Suprapubic skin (tissue), 4 donors: ENCODE results near the gene LPAR3. TPM values are rescaled to one million over a fixed set of nuclear protein-coding genes. Genes with fewer than 3 reads are reported as not detected.

Source experiments
- DNase-seq, 2 donors: peaks; one replicate each; pipeline ENCODE4 v3.0.0-alpha.2; 2019; ENCODE audit warnings: low spot score in 2 of 2
- H3K27ac ChIP-seq: fragments of 200-600 bp; sonication (generic); one replicate; pipeline ENCODE4 v1.5.1; 2019
- H3K27me3 ChIP-seq: fragments of 200-600 bp; sonication (generic); one replicate; pipeline ENCODE4 v1.5.1; 2019
- H3K36me3 ChIP-seq: fragments of 200-600 bp; sonication (generic); one replicate; pipeline ENCODE4 v1.5.1; 2019
- H3K4me1 ChIP-seq: fragments of 200-600 bp; sonication (generic); one replicate; pipeline ENCODE4 v1.5.1; 2019
- H3K4me3 ChIP-seq: fragments of 200-600 bp; sonication (generic); one replicate; pipeline ENCODE4 v1.5.1; 2019; ENCODE audit warnings: mild to moderate bottlenecking
- H3K9me3 ChIP-seq: fragments of 200-600 bp; sonication (generic); one replicate; pipeline ENCODE4 v1.5.1; 2019
- EP300 ChIP-seq: sonication (generic); formaldehyde crosslinking; IDR thresholded peaks from one replicate; pipeline ENCODE4 v1.6.1; 2017; ENCODE audit warnings: antibody characterized with exemption
- POLR2A ChIP-seq, 2 donors: fragments of 450-650 bp; IDR thresholded peaks; one replicate each; pipeline ENCODE4 v1.6.1; 2017; ENCODE audit warnings: antibody characterized with exemption in 2 of 2, mild to moderate bottlenecking in 2 of 2, moderate library complexity in 2 of 2
- POLR2AphosphoS5 ChIP-seq, 3 donors: sonication (generic); formaldehyde crosslinking; IDR thresholded peaks; one replicate each; pipeline ENCODE4 v1.6.1; 2017; ENCODE audit warnings: antibody characterized with exemption in 3 of 3
- WGBS: methylation state at CpG from one replicate; pipeline ENCODE4 v1.1.5; 2018; 5-methylcytosine and 5-hydroxymethylcytosine counted together
- total RNA-seq, 4 donors: library from RNA; depleted of rRNA; stranded (reverse); fragments of >200 nt; gene quantifications; one replicate each; pipeline ENCODE4 v1.1.0, GENCODE V29; 2016
- TF ChIP-seq, protein P1 (sequence below), 2 donors: fragments of 200-600 bp in 1 of 2; fragments of 450-650 bp in 1 of 2; sonication (generic) in 1 of 2; IDR thresholded peaks; one replicate each; pipeline ENCODE4 v1.5.1; 2016 to 2019; ENCODE audit warnings: antibody characterized with exemption in 2 of 2, mild to moderate bottlenecking in 1 of 2, moderate library complexity in 1 of 2

Gene LPAR3
- total RNA-seq, 4 donors from 2014 or later = 13.9 to 25.1 (median 17.7) TPM

DNA sequence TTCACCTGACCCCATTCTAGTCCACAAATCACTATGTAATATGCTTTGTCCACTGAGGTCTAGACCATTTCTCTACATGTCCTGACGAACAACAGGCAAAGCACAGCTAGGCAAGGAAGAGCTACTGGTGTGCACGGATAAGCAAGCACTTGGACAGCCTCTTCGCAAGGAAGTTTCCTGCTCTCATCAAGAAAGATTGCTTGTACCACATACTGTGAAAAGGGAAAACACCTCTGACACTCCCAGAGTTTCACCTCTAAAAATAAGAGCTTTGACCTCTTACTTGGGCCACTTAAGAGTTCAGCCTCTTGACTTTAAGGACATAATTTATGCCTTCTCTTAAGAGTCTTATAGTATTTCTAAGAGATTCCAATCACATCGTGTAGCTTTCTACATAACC lies 36.0 kb upstream of the LPAR3 start:
- 72% methylated on average over 4 of the region's 4 CpGs for WGBS
- Histone ChIP-seq H3K27me3 (no peaks in the 10 kb centered on the region), H3K4me1 (no peaks in the 10 kb centered on the region), H3K4me3 (no peak overlapping the region), H3K9me3 (no peaks in the 10 kb centered on the region), H3K27ac (no peak overlapping the region), H3K36me3 (no peaks in the 10 kb centered on the region)
- no peak for DNase-seq
- TF ChIP-seq EP300 (no peak), POLR2A (IDR thresholded peaks at IDR 0.05) (no peak), POLR2AphosphoS5 (IDR thresholded peaks at IDR 0.05) (no peak)
- TF ChIP-seq, protein P1, sequence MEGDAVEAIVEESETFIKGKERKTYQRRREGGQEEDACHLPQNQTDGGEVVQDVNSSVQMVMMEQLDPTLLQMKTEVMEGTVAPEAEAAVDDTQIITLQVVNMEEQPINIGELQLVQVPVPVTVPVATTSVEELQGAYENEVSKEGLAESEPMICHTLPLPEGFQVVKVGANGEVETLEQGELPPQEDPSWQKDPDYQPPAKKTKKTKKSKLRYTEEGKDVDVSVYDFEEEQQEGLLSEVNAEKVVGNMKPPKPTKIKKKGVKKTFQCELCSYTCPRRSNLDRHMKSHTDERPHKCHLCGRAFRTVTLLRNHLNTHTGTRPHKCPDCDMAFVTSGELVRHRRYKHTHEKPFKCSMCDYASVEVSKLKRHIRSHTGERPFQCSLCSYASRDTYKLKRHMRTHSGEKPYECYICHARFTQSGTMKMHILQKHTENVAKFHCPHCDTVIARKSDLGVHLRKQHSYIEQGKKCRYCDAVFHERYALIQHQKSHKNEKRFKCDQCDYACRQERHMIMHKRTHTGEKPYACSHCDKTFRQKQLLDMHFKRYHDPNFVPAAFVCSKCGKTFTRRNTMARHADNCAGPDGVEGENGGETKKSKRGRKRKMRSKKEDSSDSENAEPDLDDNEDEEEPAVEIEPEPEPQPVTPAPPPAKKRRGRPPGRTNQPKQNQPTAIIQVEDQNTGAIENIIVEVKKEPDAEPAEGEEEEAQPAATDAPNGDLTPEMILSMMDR (IDR thresholded peaks at IDR 0.05) = no peak

DNA sequence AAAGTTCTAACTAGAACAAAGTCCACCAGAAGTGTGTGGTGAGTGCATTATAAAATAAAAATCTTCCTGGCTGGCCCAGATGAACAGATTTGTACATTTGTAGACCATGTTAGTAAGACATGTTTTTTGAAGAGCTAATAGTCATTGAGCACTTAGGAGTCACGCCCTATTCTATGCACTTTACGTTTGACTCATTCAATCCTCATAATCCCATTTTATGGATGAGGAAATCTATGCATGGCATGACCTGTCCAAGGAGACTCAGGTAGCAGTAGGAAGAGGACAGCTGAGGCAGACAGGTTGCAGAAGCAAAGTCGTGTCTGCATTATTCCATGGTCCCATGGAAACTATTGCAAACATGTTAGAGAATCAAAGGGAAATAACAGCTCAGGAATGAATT lies 30.3 kb upstream of the LPAR3 start:
- no peak overlapping the region for H3K4me3 ChIP-seq
- no peak for DNase-seq
- no peaks in the 10 kb centered on the region for H3K36me3 ChIP-seq
- WGBS = 76% methylated on average over 3 of the region's 3 CpGs
- H3K9me3 ChIP-seq = no peaks in the 10 kb centered on the region
- H3K27ac ChIP-seq = no peak overlapping the region
- H3K27me3 ChIP-seq = no peaks in the 10 kb centered on the region
- TF ChIP-seq EP300 = no peak
- no peak for TF ChIP-seq POLR2A (IDR thresholded peaks at IDR 0.05)
- TF ChIP-seq POLR2AphosphoS5 (IDR thresholded peaks at IDR 0.05) = no peak
- no peaks in the 10 kb centered on the region for H3K4me1 ChIP-seq

DNA sequence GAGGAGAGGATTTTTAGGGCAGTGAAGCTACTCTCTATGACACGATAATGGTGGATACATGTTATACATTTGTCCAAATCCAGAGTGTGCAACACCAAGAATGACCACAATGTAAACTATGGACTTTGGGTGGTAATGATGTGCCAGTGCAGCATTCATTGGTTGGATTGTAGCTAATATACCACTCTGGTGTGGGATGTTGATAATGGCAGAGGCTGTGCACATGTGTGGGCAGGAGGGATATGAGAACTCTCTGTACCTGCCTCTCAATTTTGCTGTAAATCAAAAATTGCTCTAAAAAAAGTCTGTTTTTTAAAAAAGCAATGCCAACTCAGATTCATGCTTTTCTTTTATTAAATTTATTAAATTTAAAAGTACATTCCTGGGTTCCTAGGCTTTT lies 27.2 kb upstream of the LPAR3 start:
- Histone ChIP-seq H3K36me3 (no peaks in the 10 kb centered on the region), H3K27me3 (no peaks in the 10 kb centered on the region), H3K4me3 (no peak overlapping the region), H3K27ac (no peak overlapping the region), H3K9me3 (no peaks in the 10 kb centered on the region), H3K4me1 (no peaks in the 10 kb centered on the region)
- no peak for DNase-seq
- TF ChIP-seq EP300 (no peak), POLR2A (IDR thresholded peaks at IDR 0.05) (no peak), POLR2AphosphoS5 (IDR thresholded peaks at IDR 0.05) (no peak)
- TF ChIP-seq, protein P1 (IDR thresholded peaks at IDR 0.05) = no peak
- 93% methylated on average over 1 of the region's 1 CpG for WGBS

DNA sequence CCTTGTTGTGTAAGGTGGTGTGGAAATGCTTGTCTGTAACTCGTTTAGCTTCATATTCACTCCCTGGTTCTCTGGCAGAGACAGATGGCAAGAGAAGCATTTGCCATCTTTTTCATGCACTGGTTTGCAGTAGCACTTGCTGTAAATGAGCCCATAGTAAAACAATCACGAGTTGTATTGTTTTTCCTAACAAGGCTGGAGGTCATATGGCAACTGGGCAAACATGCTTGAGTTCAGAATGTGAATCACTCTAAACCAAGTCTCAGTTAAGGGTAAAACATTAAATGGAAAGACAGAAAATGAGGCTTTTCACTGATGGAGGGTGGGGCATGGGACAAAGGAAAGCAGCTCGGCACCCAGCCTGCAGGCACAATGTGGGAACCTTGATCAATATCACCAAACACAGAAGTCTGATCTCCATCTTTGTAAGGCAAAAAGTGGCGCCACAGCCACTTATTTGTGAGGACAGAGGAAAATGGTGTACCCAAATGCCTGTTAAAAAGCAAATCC lies 26.5 kb upstream of the LPAR3 start:
- Histone ChIP-seq H3K36me3 (no peaks in the 10 kb centered on the region), H3K4me1 (no peaks in the 10 kb centered on the region), H3K27ac (no peak overlapping the region), H3K4me3 (no peak overlapping the region), H3K27me3 (no peaks in the 10 kb centered on the region), H3K9me3 (no peaks in the 10 kb centered on the region)
- DNase-seq = no peak
- TF ChIP-seq, protein P1 (IDR thresholded peaks at IDR 0.05) = no peak
- WGBS = 60% methylated on average over 4 of the region's 4 CpGs

DNA sequence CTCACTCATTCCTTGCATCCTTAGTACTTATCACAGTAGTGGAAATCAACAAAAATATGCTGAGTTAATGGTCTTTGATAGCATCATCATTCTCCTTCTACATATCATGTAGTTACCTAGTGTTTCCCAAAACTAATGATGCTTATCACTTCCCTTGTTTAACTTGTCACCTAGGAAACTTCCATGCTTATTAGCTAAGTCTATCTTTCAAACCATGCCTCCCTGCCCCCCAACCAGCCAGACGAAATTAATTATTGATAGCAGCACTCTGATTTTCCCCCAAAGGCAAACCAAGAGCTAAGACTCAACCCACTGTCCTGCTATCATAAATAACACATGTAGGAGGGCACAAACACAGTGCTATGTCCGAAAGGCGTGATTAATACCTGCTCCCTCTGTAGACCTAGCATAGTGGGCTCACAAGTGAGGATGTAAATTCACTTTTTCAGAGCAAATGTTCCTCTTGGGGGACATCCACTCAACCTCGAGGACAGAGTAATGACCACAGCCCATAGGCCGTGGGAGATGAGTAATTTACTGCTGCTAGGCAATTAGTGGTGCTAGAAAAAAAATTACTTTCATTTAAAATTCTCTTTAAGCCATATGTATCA lies 25.8 kb upstream of the LPAR3 start:
- no peak overlapping the region for H3K27ac ChIP-seq
- no peak for DNase-seq
- H3K4me3 ChIP-seq = no peak overlapping the region
- WGBS = 72% methylated on average over 5 of the region's 5 CpGs
- no peaks in the 10 kb centered on the region for H3K9me3 ChIP-seq
- no peaks in the 10 kb centered on the region for H3K27me3 ChIP-seq
- no peaks in the 10 kb centered on the region for H3K36me3 ChIP-seq
- TF ChIP-seq POLR2AphosphoS5 (IDR thresholded peaks at IDR 0.05) (no peak), EP300 (no peak), POLR2A (IDR thresholded peaks at IDR 0.05) (no peak)
- TF ChIP-seq, protein P1 (IDR thresholded peaks at IDR 0.05) = no peak
- no peaks in the 10 kb centered on the region for H3K4me1 ChIP-seq

DNA sequence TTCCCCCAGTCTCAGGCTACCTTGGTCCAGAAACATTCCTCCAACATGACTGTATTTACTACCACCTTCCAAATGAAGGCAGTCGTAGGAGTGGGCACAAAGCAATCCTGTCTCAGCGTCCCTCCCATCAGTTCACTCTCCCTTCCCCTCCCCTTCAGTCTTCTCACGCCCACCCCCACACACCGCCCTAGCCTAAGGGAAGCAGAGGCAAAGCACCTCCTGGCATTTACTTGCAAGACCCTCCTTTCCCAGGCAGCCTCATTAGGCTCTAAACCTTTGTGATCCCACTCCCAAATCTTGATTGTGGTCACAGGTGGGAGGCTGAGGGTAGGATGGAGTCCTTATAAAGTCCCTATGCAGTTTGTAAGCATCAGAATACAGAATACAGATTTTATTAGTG lies 23.9 kb upstream of the LPAR3 start:
- H3K4me1 ChIP-seq = peaks cover 11% of the 10 kb centered on the region

More for the DNA sequence above, 23.9 kb upstream of the LPAR3 start:
- no peak overlapping the region for H3K4me3 ChIP-seq
- WGBS = 70% methylated on average over 4 of the region's 4 CpGs
- no peaks in the 10 kb centered on the region for H3K9me3 ChIP-seq
- H3K27me3 ChIP-seq = no peaks in the 10 kb centered on the region
- no peaks in the 10 kb centered on the region for H3K36me3 ChIP-seq
- TF ChIP-seq POLR2A (IDR thresholded peaks at IDR 0.05) (no peak), EP300 (no peak), POLR2AphosphoS5 (IDR thresholded peaks at IDR 0.05) (no peak)
- TF ChIP-seq, protein P1 (IDR thresholded peaks at IDR 0.05) = no peak
- no peak for DNase-seq
- H3K27ac ChIP-seq = no peak overlapping the region
